GM23338 (cell line): ENCODE results near the gene TBL1XR1. TPM values are rescaled to one million over a fixed set of nuclear protein-coding genes. Genes with fewer than 3 reads are reported as not detected.

Source experiments
- ATAC-seq: fragments of 200-7000 bp; cut with Tn5 transposase; 3 replicates; pipeline ENCODE4 v1.9.1; 2020
- DNase-seq: peaks from one replicate; pipeline ENCODE4 v3.0.0-alpha.2; 2015; ENCODE audit warnings: low spot score
- H2AFZ ChIP-seq: fragments of 200-600 bp; sonication (generic); 2 replicates; pipeline ENCODE4 v1.8.0; 2016; ENCODE audit warnings: antibody characterized with exemption, mild to moderate bottlenecking, moderate library complexity
- H3F3A ChIP-seq: fragments of 200-600 bp; sonication (generic); replicated peaks from 2 replicates; pipeline ENCODE4 v1.8.0; 2017; ENCODE audit warnings: antibody characterized with exemption, mixed run types, low read depth
- H3K27ac ChIP-seq: fragments of 200-600 bp; sonication (generic); 2 replicates; pipeline ENCODE4 v1.6.1; 2016; ENCODE audit warnings: low read depth
- H3K27me3 ChIP-seq: fragments of 200-600 bp; sonication (generic); 2 replicates; pipeline ENCODE4 v1.8.0; 2016; ENCODE audit warnings: mild to moderate bottlenecking, mixed run types, moderate library complexity; ENCODE audit not compliant: insufficient read depth
- H3K36me3 ChIP-seq: fragments of 200-600 bp; sonication (generic); 2 replicates; pipeline ENCODE4 v1.8.0; 2016; ENCODE audit warnings: mild to moderate bottlenecking; ENCODE audit not compliant: insufficient read depth
- H3K4me1 ChIP-seq: fragments of 200-600 bp; sonication (generic); 2 replicates; pipeline ENCODE4 v1.8.0; 2016; ENCODE audit warnings: mild to moderate bottlenecking, moderate library complexity; ENCODE audit not compliant: insufficient read depth
- H3K4me2 ChIP-seq: fragments of 200-600 bp; sonication (generic); 2 replicates; pipeline ENCODE4 v1.7.1; 2017; ENCODE audit warnings: mixed run types
- H3K4me3 ChIP-seq: fragments of 200-600 bp; sonication (generic); 2 replicates; pipeline ENCODE4 v1.6.1; 2016; ENCODE audit warnings: mixed run types
- H3K79me2 ChIP-seq: fragments of 200-600 bp; sonication (generic); replicated peaks from 2 replicates; pipeline ENCODE4 v1.8.0; 2017; ENCODE audit warnings: mild to moderate bottlenecking; ENCODE audit not compliant: insufficient read depth
- H3K9me2 ChIP-seq: fragments of 200-600 bp; sonication (generic); 2 replicates; pipeline ENCODE4 v1.8.0; 2017; ENCODE audit not compliant: insufficient read depth
- H4K20me1 ChIP-seq: fragments of 200-600 bp; sonication (generic); replicated peaks from 2 replicates; pipeline ENCODE4 v1.8.0; 2017; ENCODE audit warnings: mild to moderate bottlenecking; ENCODE audit not compliant: insufficient read depth
- H3K27ac Mint-ChIP-seq: 2 replicates; pipeline ENCODE4 v1.8.0; 2020; ENCODE audit warnings: inconsistent platforms, mild to moderate bottlenecking, moderate library complexity, mixed read lengths
- H3K27me3 Mint-ChIP-seq: 3 replicates; pipeline ENCODE4 v1.8.0; 2022; ENCODE audit warnings: low read depth, mild to moderate bottlenecking, moderate library complexity, mixed read lengths, inconsistent platforms; ENCODE audit not compliant: insufficient read depth, poor library complexity
- H3K36me3 Mint-ChIP-seq: 3 replicates; pipeline ENCODE4 v1.8.0; 2021; ENCODE audit warnings: low read depth, mild to moderate bottlenecking, inconsistent platforms, moderate library complexity, mixed read lengths
- H3K4me1 Mint-ChIP-seq: 3 replicates; pipeline ENCODE4 v1.8.0; 2020; ENCODE audit warnings: mild to moderate bottlenecking, inconsistent platforms, mixed read lengths
- H3K4me3 Mint-ChIP-seq: 3 replicates; pipeline ENCODE4 v1.8.0; 2021; ENCODE audit warnings: moderate library complexity, mild to moderate bottlenecking, inconsistent platforms, mixed read lengths
- H3K9me3 Mint-ChIP-seq: 3 replicates; pipeline ENCODE4 v1.8.0; 2020; ENCODE audit warnings: moderate library complexity, mild to moderate bottlenecking, inconsistent platforms, mixed read lengths
- CREB1 ChIP-seq: fragments of 250-450 bp; sonication (Bioruptor Pico); IDR thresholded peaks from 2 replicates; pipeline ENCODE4 v1.5.0; 2020; ENCODE audit warnings: low read depth, mild to moderate bottlenecking, moderate library complexity
- ETS1 ChIP-seq: IDR thresholded peaks from 2 replicates; pipeline ENCODE4 v1.6.1; 2016; ENCODE audit warnings: antibody characterized with exemption
- EZH2 ChIP-seq: fragments of 200-600 bp; sonication (generic); IDR thresholded peaks from one replicate; pipeline ENCODE4 v1.8.0; 2017; ENCODE audit warnings: antibody characterized with exemption, mild to moderate bottlenecking, low read depth; ENCODE audit not compliant: unreplicated experiment
- EZH2phosphoT487 ChIP-seq: fragments of 200-600 bp; sonication (generic); IDR thresholded peaks from one replicate; pipeline ENCODE4 v1.8.1; 2018; ENCODE audit warnings: antibody characterized with exemption; ENCODE audit not compliant: unreplicated experiment
- JUNB ChIP-seq: IDR thresholded peaks from one replicate; pipeline ENCODE4 v1.6.1; 2016; ENCODE audit warnings: antibody characterized with exemption; ENCODE audit not compliant: unreplicated experiment
- NANOG ChIP-seq: IDR thresholded peaks from 2 replicates; pipeline ENCODE4 v1.6.1; 2016; ENCODE audit warnings: antibody characterized with exemption, borderline replicate concordance
- POLR2AphosphoS5 ChIP-seq: IDR thresholded peaks from 2 replicates; pipeline ENCODE4 v1.6.1; 2016; ENCODE audit warnings: antibody characterized with exemption, low read depth
- REST ChIP-seq: IDR thresholded peaks from one replicate; pipeline ENCODE4 v1.6.1; 2018; ENCODE audit warnings: antibody characterized with exemption; ENCODE audit not compliant: unreplicated experiment
- STAT1 ChIP-seq: IDR thresholded peaks from one replicate; pipeline ENCODE4 v1.6.1; 2016; ENCODE audit warnings: antibody characterized with exemption; ENCODE audit not compliant: unreplicated experiment
- ZNF114 ChIP-seq: fragments of 250-450 bp; sonication (Bioruptor Pico); IDR thresholded peaks from 2 replicates; pipeline ENCODE4 v1.5.0; 2020; ENCODE audit warnings: mild to moderate bottlenecking, moderate library complexity
- ZNF331 ChIP-seq: fragments of 250-450 bp; sonication (Bioruptor Pico); IDR thresholded peaks from 2 replicates; pipeline ENCODE4 v1.5.0; 2020; ENCODE audit warnings: low read depth, mild to moderate bottlenecking, moderate library complexity
- ZNF462 ChIP-seq: fragments of 250-450 bp; sonication (Bioruptor Pico); IDR thresholded peaks from 2 replicates; pipeline ENCODE4 v1.5.0; 2020; ENCODE audit warnings: mild to moderate bottlenecking, moderate library complexity
- polyA plus RNA-seq: library from polyadenylated mRNA; unstranded; fragments of >200 nt; fragmentation: Nextera tagmentation; extraction: Ambion mirVana; gene quantifications from 2 replicates; pipeline ENCODE4 v1.2.1, GENCODE V29; 2016
- total RNA-seq: library from RNA; depleted of rRNA; stranded (reverse); fragments of >200 nt; shearing (Covaris generic); gene quantifications from 2 replicates; pipeline ENCODE4 v1.2.3, GENCODE V29; 2014

TBL1XR1 gene
- total and polyA plus RNA-seq, 2 experiments from 2014 or later = 49.6 to 122 TPM

- TF ChIP-seq ETS1 (no peak), ZNF331 (CRISPR knock-in tag) (no peak), NANOG (no peak), STAT1 (no peak), JUNB (no peak), CREB1 (CRISPR knock-in tag) (no peak), REST (no peak)
These were observed 55.2 kb downstream of the TBL1XR1 start (continued) for GRCh38 chr3:177141899-177142646.

GRCh38 chr3:177141471-177141870 is 55.8 kb downstream of the TBL1XR1 start:
- Histone ChIP-seq H4K20me1 (peaks cover 84% of the 10 kb centered on the region), H3K4me3 (no peak overlapping the region), H2AFZ (no peak overlapping the region), H3K79me2 (peaks cover 100% of the 10 kb centered on the region), H3K36me3 (no peaks in the 10 kb centered on the region), H3K4me1 (peaks cover 35% of the 10 kb centered on the region), H3K9me2 (no peaks in the 10 kb centered on the region), H3K4me2 (no peak overlapping the region), H3K27me3 (no peaks in the 10 kb centered on the region), H3K27ac (no peak overlapping the region), H3F3A (no peaks in the 10 kb centered on the region)
- H3K27ac Mint-ChIP-seq = no peak overlapping the region
- H3K27me3 Mint-ChIP-seq = peaks cover 2% of the 10 kb centered on the region
- no peak for ATAC-seq
- H3K4me3 Mint-ChIP-seq = no peak overlapping the region
- H3K36me3 Mint-ChIP-seq = peaks cover 9% of the 10 kb centered on the region; the same call in 2 of the 3 replicates
- TF ChIP-seq STAT1 (no peak), EZH2 (no peak), ZNF331 (CRISPR knock-in tag) (no peak), ZNF462 (CRISPR knock-in tag) (no peak), NANOG (no peak), EZH2phosphoT487 (no peak), JUNB (no peak), ETS1 (no peak), POLR2AphosphoS5 (no peak), ZNF114 (CRISPR knock-in tag) (no peak)
- no peaks in the 10 kb centered on the region for H3K9me3 Mint-ChIP-seq
- peaks cover 44% of the 10 kb centered on the region for H3K4me1 Mint-ChIP-seq
- no peak for DNase-seq
